Transverse colon (tissue), 4 donors: ENCODE data around the gene MLF2. TPM values are rescaled to one million over a fixed set of nuclear protein-coding genes. Genes with fewer than 3 reads are reported as not detected.

ENCODE experiments used
- DNase-seq: peaks from one replicate; pipeline ENCODE4 v3.0.0-alpha.2; 2019
- H3K27ac ChIP-seq, 4 donors: fragments of 200-600 bp; sonication (generic); 2 replicates each; pipeline ENCODE4 v1.5.1; 2016 to 2018; ENCODE audit warnings: inconsistent platforms in 4 of 4
- H3K27me3 ChIP-seq: fragments of 200-600 bp; sonication (generic); 2 replicates; pipeline ENCODE4 v1.5.1; 2017; ENCODE audit warnings: inconsistent platforms
- H3K36me3 ChIP-seq, 4 donors: fragments of 200-600 bp; sonication (generic); 2 replicates each; pipeline ENCODE4 v1.5.1; 2017 to 2019; ENCODE audit warnings: inconsistent platforms in 4 of 4
- H3K4me1 ChIP-seq, 4 donors: fragments of 200-600 bp; sonication (generic); 2 replicates each; pipeline ENCODE4 v1.5.1; 2017 to 2020; ENCODE audit warnings: inconsistent platforms in 4 of 4
- H3K4me3 ChIP-seq, 4 donors: fragments of 200-600 bp; sonication (generic); 1 replicate in 1 of 4; 2 replicates in 3 of 4; pipeline versions ENCODE4 v1.5.1 to v1.6.1; 2017 to 2019; ENCODE audit warnings: inconsistent platforms in 4 of 4
- H3K9me3 ChIP-seq, 2 donors: fragments of 200-600 bp; sonication (generic); 2 replicates each; pipeline ENCODE4 v1.5.1; 2017 to 2019; ENCODE audit warnings: inconsistent platforms in 2 of 2
- EP300 ChIP-seq: sonication (generic); formaldehyde crosslinking; IDR thresholded peaks from one replicate; pipeline ENCODE4 v1.6.1; 2017; ENCODE audit warnings: antibody characterized with exemption, low read depth
- POLR2A ChIP-seq: fragments of 450-650 bp; IDR thresholded peaks from one replicate; pipeline ENCODE4 v1.6.1; 2016; ENCODE audit warnings: antibody characterized with exemption, mild to moderate bottlenecking, moderate library complexity
- POLR2AphosphoS5 ChIP-seq, 3 donors: sonication (generic); formaldehyde crosslinking; IDR thresholded peaks; one replicate each; pipeline ENCODE4 v1.6.1; 2016; ENCODE audit warnings: antibody characterized with exemption in 3 of 3
- WGBS, 2 donors: methylation state at CpG; one replicate each; pipeline ENCODE4 v1.1.5; 2018; ENCODE audit warnings: low coverage in 1 of 2; 5-methylcytosine and 5-hydroxymethylcytosine counted together
- in situ Hi-C, 4 donors: fragments of 200-750 bp; cut with MboI; loops; one replicate each; pipeline versions ENCODE4 v1.15.0 to v1.15.1; 2017; ENCODE audit warnings: low sequenced_read_pairs in 3 of 4, low pct_ligation_motif_present in 1 of 4, low pct_unique_long_range_greater_than_20kb in 1 of 4
- intact Hi-C: fragments of 100-400 bp; cut with DNase I; formaldehyde crosslinking; loops from one replicate; pipeline ENCODE4 v1.15.1; 2023; ENCODE audit warnings: low total_unique reads
- total RNA-seq, 4 donors: library from RNA; depleted of rRNA; stranded (reverse); fragments of >200 nt; gene quantifications; one replicate each; pipeline ENCODE4 v1.1.0, GENCODE V29; 2016
- TF ChIP-seq, protein P1 (sequence below), 5 experiments: fragments of 200-600 bp in 3 of 5; fragments of 450-650 bp in 2 of 5; sonication (generic) in 3 of 5; IDR thresholded peaks; 1 replicate in 2 of 5; 2 replicates in 3 of 5; pipeline ENCODE4 v1.5.1; 2016 to 2017; ENCODE audit warnings: antibody characterized with exemption in 5 of 5, inconsistent platforms in 3 of 5, mild to moderate bottlenecking in 2 of 5, moderate library complexity in 1 of 5

MLF2 gene
- total RNA-seq, 4 donors from 2014 or later = 100 to 360 (median 164) TPM

- in situ Hi-C loops (loop anchor here in 2 of 4 donors (25.0 kb wide), 1 partner anchor 108 kb away; the partner anchor contains the start of genes GNB3 (in 2 of the 2) and P3H3 (in 2 of the 2)), intact Hi-C loops (no loop called here)
- Histone ChIP-seq H3K36me3 (peaks cover 0 to 40% (median 18%) of the 10 kb centered on the region in 4 donors), H3K27me3 (no peaks in the 10 kb centered on the region), H3K27ac (no peak overlapping the region), H3K4me1 (peaks cover 5 to 10% (median 9%) of the 10 kb centered on the region in 4 donors), H3K9me3 (no peaks in the 10 kb centered on the region), H3K4me3 (no peak overlapping the region)
- WGBS, 2 donors = 95 to 97% methylated on average over 13 to 18 of the region's 18 CpGs
- TF ChIP-seq, protein P1, sequence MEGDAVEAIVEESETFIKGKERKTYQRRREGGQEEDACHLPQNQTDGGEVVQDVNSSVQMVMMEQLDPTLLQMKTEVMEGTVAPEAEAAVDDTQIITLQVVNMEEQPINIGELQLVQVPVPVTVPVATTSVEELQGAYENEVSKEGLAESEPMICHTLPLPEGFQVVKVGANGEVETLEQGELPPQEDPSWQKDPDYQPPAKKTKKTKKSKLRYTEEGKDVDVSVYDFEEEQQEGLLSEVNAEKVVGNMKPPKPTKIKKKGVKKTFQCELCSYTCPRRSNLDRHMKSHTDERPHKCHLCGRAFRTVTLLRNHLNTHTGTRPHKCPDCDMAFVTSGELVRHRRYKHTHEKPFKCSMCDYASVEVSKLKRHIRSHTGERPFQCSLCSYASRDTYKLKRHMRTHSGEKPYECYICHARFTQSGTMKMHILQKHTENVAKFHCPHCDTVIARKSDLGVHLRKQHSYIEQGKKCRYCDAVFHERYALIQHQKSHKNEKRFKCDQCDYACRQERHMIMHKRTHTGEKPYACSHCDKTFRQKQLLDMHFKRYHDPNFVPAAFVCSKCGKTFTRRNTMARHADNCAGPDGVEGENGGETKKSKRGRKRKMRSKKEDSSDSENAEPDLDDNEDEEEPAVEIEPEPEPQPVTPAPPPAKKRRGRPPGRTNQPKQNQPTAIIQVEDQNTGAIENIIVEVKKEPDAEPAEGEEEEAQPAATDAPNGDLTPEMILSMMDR (IDR thresholded peaks at IDR 0.05) = no peak
- TF ChIP-seq POLR2A (no peak), EP300 (no peak), POLR2AphosphoS5 (IDR thresholded peaks at IDR 0.05) (no peak)
- DNase-seq = no peak
Measured at GRCh38 chr12:6729186-6729585, 23.8 kb downstream of the MLF2 start.

DNA sequence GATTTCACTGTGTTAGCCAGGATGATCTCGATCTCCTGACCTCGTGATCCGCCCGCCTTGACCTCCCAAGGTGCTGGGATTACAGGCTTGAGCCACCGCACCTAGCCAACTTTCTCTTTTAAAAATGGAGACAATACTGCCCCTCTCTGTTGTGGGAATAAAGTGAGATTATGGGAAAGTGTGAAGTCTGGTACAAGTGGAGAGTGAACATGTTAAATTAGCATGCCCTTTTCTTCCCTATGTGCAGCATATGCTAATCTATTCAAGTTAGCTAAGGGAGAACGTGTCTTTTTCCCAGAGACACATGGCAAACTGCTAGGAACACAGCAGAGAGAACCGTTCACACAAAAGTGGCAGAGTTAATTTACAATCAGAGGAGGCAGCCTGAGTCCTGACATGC is 27.6 kb downstream of the MLF2 start:
- Histone ChIP-seq H3K27me3 (no peaks in the 10 kb centered on the region), H3K4me3 (no peak overlapping the region), H3K4me1 (peaks cover 5 to 11% (median 10%) of the 10 kb centered on the region in 4 donors), H3K27ac (no peak overlapping the region), H3K9me3 (no peaks in the 10 kb centered on the region), H3K36me3 (peaks cover 0 to 22% (median 8%) of the 10 kb centered on the region in 4 donors)
- intact Hi-C loops (no loop called here), in situ Hi-C loops (loop anchor here in 2 of 4 donors (25.0 kb wide), 1 partner anchor 112 kb away; the partner anchor contains the start of genes GNB3 (in 2 of the 2) and P3H3 (in 2 of the 2))
- no peak for TF ChIP-seq POLR2A
- no peak for TF ChIP-seq POLR2AphosphoS5 (IDR thresholded peaks at IDR 0.05)
- TF ChIP-seq EP300 = no peak
- TF ChIP-seq, protein P1 (IDR thresholded peaks at IDR 0.05) = no peak
- no peak for DNase-seq
- WGBS, 2 donors = 90 to 99% methylated on average over 7 of the region's 7 CpGs

GRCh38 chr12:6724409-6724797 is 28.5 kb downstream of the MLF2 start:
- 43% methylated on average over 10 of the region's 10 CpGs; no CpG with 5 or more reads in 1 of the 2 donors for WGBS, 2 donors
- no peaks in the 10 kb centered on the region for H3K27me3 ChIP-seq
- no peak for TF ChIP-seq POLR2AphosphoS5 (IDR thresholded peaks at IDR 0.05)
- TF ChIP-seq POLR2A = no peak
- no peak for TF ChIP-seq EP300
- TF ChIP-seq, protein P1 (IDR thresholded peaks at IDR 0.05) = no peak
- H3K36me3 ChIP-seq = peaks cover 0 to 13% (median 3%) of the 10 kb centered on the region in 4 donors
- H3K4me3 ChIP-seq = peak overlapping the region; percentile 40 to 58 (median 52)
- peak overlapping the region; percentile 80 to 90 (median 84) for H3K27ac ChIP-seq
- H3K4me1 ChIP-seq = peaks cover 5 to 11% (median 10%) of the 10 kb centered on the region in 4 donors
- in situ Hi-C loops = no loop called here
- intact Hi-C loops = no loop called here
- peak; percentile 33 for DNase-seq
- H3K9me3 ChIP-seq = no peaks in the 10 kb centered on the region

- WGBS, 2 donors = 1 to 2% methylated on average over 6 to 47 of the region's 49 CpGs
- Histone ChIP-seq H3K27ac (peak within 1 kb of the TSS; percentile 80 to 90 (median 84)), H3K4me3 (peak within 1 kb of the TSS; percentile 40 to 58 (median 52)), H3K36me3 (peaks cover 0 to 7% (median 0%) of the 10 kb centered on the region in 4 donors), H3K9me3 (no peaks in the 10 kb centered on the region), H3K27me3 (no peaks in the 10 kb centered on the region), H3K4me1 (peaks cover 5 to 11% (median 10%) of the 10 kb centered on the region in 4 donors)
- peak; percentile 99 for DNase-seq
- intact Hi-C loops (no loop called here), in situ Hi-C loops (no loop called here)
- peak; percentile 24 for TF ChIP-seq EP300
- peak; percentile 45 to 87 (median 77) for TF ChIP-seq POLR2AphosphoS5 (IDR thresholded peaks at IDR 0.05)
- TF ChIP-seq, protein P1 (IDR thresholded peaks at IDR 0.05) = no peak
- peak; percentile 66 for TF ChIP-seq POLR2A
Measured at GRCh38 chr12:6723607-6724408, 29.1 kb downstream of the MLF2 start, which contains the start of gene COPS7A. COPS7A (plus strand) TSS chr12:6724046; CDS start chr12:6724657, 611 bp downstream.
